Activated naive CD4-positive, alpha-beta T cell treated with Interleukin-2 at 50 U/mL for 16 hours (primary cell): Measurements from ENCODE around the gene AP5B1.
"Not testable (repeated sequence)": the region's sequence is repeated elsewhere in the genome, so short reads cannot be mapped to it uniquely, and the experiment has no call there.

Source experiments
- DNase-seq: peaks from one replicate; pipeline ENCODE4 v3.0.0-alpha.2; 2020

AP5B1 gene

GRCh38 chr11:65762816-65763215, 18.0 kb downstream of the AP5B1 start:
- DNase-seq, result not testable (repeated sequence)

- not testable (repeated sequence) for DNase-seq
Observed at GRCh38 chr11:65762169-65762568, 18.6 kb downstream of the AP5B1 start.

- DNase-seq, result no peak
Observed at GRCh38 chr11:65745049-65745448, 35.7 kb downstream of the AP5B1 start.

GRCh38 chr11:65744699-65745042, 36.1 kb downstream of the AP5B1 start:
- DNase-seq, result no peak

GRCh38 chr11:65744026-65744698, 36.6 kb downstream of the AP5B1 start:
- DNase-seq, result no peak

GRCh38 chr11:65743681-65744025, 37.1 kb downstream of the AP5B1 start:
- no peak for DNase-seq

GRCh38 chr11:65742353-65742752, 38.4 kb downstream of the AP5B1 start:
- no peak for DNase-seq

- DNase-seq, result no peak
Observed at GRCh38 chr11:65741185-65741584, 39.6 kb downstream of the AP5B1 start.

- DNase-seq, result no peak
Observed at GRCh38 chr11:65739022-65739421, 41.8 kb downstream of the AP5B1 start.

- no peak for DNase-seq
Observed at GRCh38 chr11:65736810-65737209, 44.0 kb downstream of the AP5B1 start.

GRCh38 chr11:65735111-65735510, 45.7 kb downstream of the AP5B1 start:
- not testable (repeated sequence) for DNase-seq

- no peak for DNase-seq
Observed at GRCh38 chr11:65730461-65730860, 50.3 kb downstream of the AP5B1 start.

- no peak for DNase-seq
Observed at GRCh38 chr11:65727865-65728264, 52.9 kb downstream of the AP5B1 start.

GRCh38 chr11:65726660-65727059, 54.1 kb downstream of the AP5B1 start:
- DNase-seq, result no peak
